ENCODE measurements around the gene RPS5.

Gene RPS5

GRCh38 chr19:58400916-58401839 is 14.1 kb downstream of the RPS5 start:
- no peak for TF ChIP-seq GATA2 (IDR thresholded peaks at IDR 0.05; ENCODE audit: low read depth, low read length)
- no peak for TF ChIP-seq GATA3 (IDR thresholded peaks at IDR 0.05; ENCODE audit: low read depth, low read length)

- TF ChIP-seq GATA3 (IDR thresholded peaks at IDR 0.05; ENCODE audit: low read depth, low read length): no peak
- no peak for TF ChIP-seq GATA2 (IDR thresholded peaks at IDR 0.05; ENCODE audit: low read depth, low read length)
These were observed 14.9 kb downstream of the RPS5 start for GRCh38 chr19:58401840-58402421.

GRCh38 chr19:58406818-58407657 is 20.0 kb downstream of the RPS5 start:
- TF ChIP-seq GATA3 (IDR thresholded peaks at IDR 0.05; ENCODE audit: low read depth, low read length) (no peak), GATA2 (IDR thresholded peaks at IDR 0.05; ENCODE audit: low read depth, low read length) (no peak)

- TF ChIP-seq GATA2 (IDR thresholded peaks at IDR 0.05; ENCODE audit: low read depth, low read length): no peak
- no peak for TF ChIP-seq GATA3 (IDR thresholded peaks at IDR 0.05; ENCODE audit: low read depth, low read length)
These were observed 20.6 kb downstream of the RPS5 start for GRCh38 chr19:58407658-58408151.

- TF ChIP-seq GATA3 (IDR thresholded peaks at IDR 0.05; ENCODE audit: low read depth, low read length): no peak
- peak; percentile 4; the same call in 1 of the 2 replicates for TF ChIP-seq GATA2 (IDR thresholded peaks at IDR 0.05; ENCODE audit: low read depth, low read length)
These were observed 21.3 kb downstream of the RPS5 start, which contains the start of gene ZNF584 for GRCh38 chr19:58408152-58409009. ZNF584 (plus strand) TSS chr19:58408649; CDS start chr19:58409148, 499 bp downstream.

GRCh38 chr19:58409010-58409790 is 22.1 kb downstream of the RPS5 start:
- TF ChIP-seq GATA3 (IDR thresholded peaks at IDR 0.05; ENCODE audit: low read depth, low read length) (no peak), GATA2 (IDR thresholded peaks at IDR 0.05; ENCODE audit: low read depth, low read length) (no peak)

- TF ChIP-seq GATA2 (IDR thresholded peaks at IDR 0.05; ENCODE audit: low read depth, low read length): no peak
- TF ChIP-seq GATA3 (IDR thresholded peaks at IDR 0.05; ENCODE audit: low read depth, low read length): no peak
These were observed 29.5 kb downstream of the RPS5 start for GRCh38 chr19:58416604-58417003.

- TF ChIP-seq GATA3 (IDR thresholded peaks at IDR 0.05; ENCODE audit: low read depth, low read length) (no peak), GATA2 (IDR thresholded peaks at IDR 0.05; ENCODE audit: low read depth, low read length) (no peak)
These were observed 30.0 kb downstream of the RPS5 start for GRCh38 chr19:58417071-58417470.

GRCh38 chr19:58428617-58429016 is 41.5 kb downstream of the RPS5 start:
- TF ChIP-seq GATA2 (IDR thresholded peaks at IDR 0.05; ENCODE audit: low read depth, low read length): no peak
- no peak for TF ChIP-seq GATA3 (IDR thresholded peaks at IDR 0.05; ENCODE audit: low read depth, low read length)

- no peak for TF ChIP-seq GATA2 (IDR thresholded peaks at IDR 0.05; ENCODE audit: low read depth, low read length)
- no peak for TF ChIP-seq GATA3 (IDR thresholded peaks at IDR 0.05; ENCODE audit: low read depth, low read length)
These were observed 42.7 kb downstream of the RPS5 start for GRCh38 chr19:58429745-58430144.

GRCh38 chr19:58434217-58434616 is 47.1 kb downstream of the RPS5 start:
- TF ChIP-seq GATA3 (IDR thresholded peaks at IDR 0.05; ENCODE audit: low read depth, low read length) (no peak), GATA2 (IDR thresholded peaks at IDR 0.05; ENCODE audit: low read depth, low read length) (no peak)

Measured in SH-SY5Y (cell line).